Measurements from ENCODE around the gene ERBB4.

Gene ERBB4

GRCh38 chr2:212451786-212452231, 86.8 kb downstream of the ERBB4 start:
- FAIRE-seq: no peak
- no peak for TF ChIP-seq POU2F2 (IDR thresholded peaks at IDR 0.05; ENCODE audit: low read depth, low read length)
- TF ChIP-seq SPI1 (IDR thresholded peaks at IDR 0.05; ENCODE audit: low read depth, low read length): no peak
- no peak for TF ChIP-seq POLR2AphosphoS5 (IDR thresholded peaks at IDR 0.05; ENCODE audit: low read depth, low read length)
- no peak for DNase-seq (ENCODE audit: insufficient read length, low spot score)

DNA sequence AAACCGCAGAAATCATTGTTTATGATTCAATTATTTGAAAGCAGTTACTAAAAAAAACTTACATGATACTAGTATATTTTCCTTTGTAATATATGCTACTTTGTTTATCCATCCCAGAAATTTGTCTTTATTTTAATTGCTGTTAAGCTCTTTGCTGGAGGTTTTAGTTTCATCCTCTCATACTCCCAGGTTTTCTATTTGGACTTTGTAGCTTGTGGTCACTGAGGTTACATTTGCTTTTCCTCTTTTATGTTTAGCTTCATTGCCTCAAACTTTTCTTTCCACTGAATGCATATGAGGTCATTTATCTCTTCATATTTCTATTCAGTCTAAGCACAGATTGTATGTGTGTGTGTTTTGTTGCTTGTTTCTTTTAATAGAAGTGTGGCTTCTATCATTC, 89.9 kb downstream of the ERBB4 start:
- no peak for FAIRE-seq
- DNase-seq (ENCODE audit: insufficient read length, low spot score): no peak
- TF ChIP-seq PAX5 (IDR thresholded peaks at IDR 0.05; ENCODE audit: insufficient read depth, low read length, severe bottlenecking): no peak
- no peak for TF ChIP-seq TAF1 (IDR thresholded peaks at IDR 0.05; ENCODE audit: low read depth, low read length)
- TF ChIP-seq SPI1 (IDR thresholded peaks at IDR 0.05; ENCODE audit: low read depth, low read length): no peak
- no peak for TF ChIP-seq POU2F2 (IDR thresholded peaks at IDR 0.05; ENCODE audit: low read depth, low read length)
- TF ChIP-seq POLR2AphosphoS5 (IDR thresholded peaks at IDR 0.05; ENCODE audit: low read depth, low read length): no peak
- TF ChIP-seq POLR2A (IDR thresholded peaks at IDR 0.05; ENCODE audit: low read depth, low read length): no peak

GRCh38 chr2:212441821-212442220, 96.8 kb downstream of the ERBB4 start:
- FAIRE-seq (no peak), DNase-seq (ENCODE audit: insufficient read length, low spot score) (no peak)
- TF ChIP-seq POU2F2 (IDR thresholded peaks at IDR 0.05; ENCODE audit: low read depth, low read length) (no peak), POLR2A (IDR thresholded peaks at IDR 0.05; ENCODE audit: low read depth, low read length) (no peak), SPI1 (IDR thresholded peaks at IDR 0.05; ENCODE audit: low read depth, low read length) (no peak), TAF1 (IDR thresholded peaks at IDR 0.05; ENCODE audit: low read depth, low read length) (no peak), POLR2AphosphoS5 (IDR thresholded peaks at IDR 0.05; ENCODE audit: low read depth, low read length) (no peak), PAX5 (IDR thresholded peaks at IDR 0.05; ENCODE audit: insufficient read depth, low read length, severe bottlenecking) (no peak)

- FAIRE-seq: no peak
- TF ChIP-seq POLR2A (IDR thresholded peaks at IDR 0.05; ENCODE audit: low read depth, low read length): no peak
- TF ChIP-seq POU2F2 (IDR thresholded peaks at IDR 0.05; ENCODE audit: low read depth, low read length): no peak
- TF ChIP-seq SPI1 (IDR thresholded peaks at IDR 0.05; ENCODE audit: low read depth, low read length): no peak
- no peak for TF ChIP-seq TAF1 (IDR thresholded peaks at IDR 0.05; ENCODE audit: low read depth, low read length)
- TF ChIP-seq PAX5 (IDR thresholded peaks at IDR 0.05; ENCODE audit: insufficient read depth, low read length, severe bottlenecking): no peak
- DNase-seq (ENCODE audit: insufficient read length, low spot score): no peak
Measured at GRCh38 chr2:212441141-212441540, 97.5 kb downstream of the ERBB4 start.

DNA sequence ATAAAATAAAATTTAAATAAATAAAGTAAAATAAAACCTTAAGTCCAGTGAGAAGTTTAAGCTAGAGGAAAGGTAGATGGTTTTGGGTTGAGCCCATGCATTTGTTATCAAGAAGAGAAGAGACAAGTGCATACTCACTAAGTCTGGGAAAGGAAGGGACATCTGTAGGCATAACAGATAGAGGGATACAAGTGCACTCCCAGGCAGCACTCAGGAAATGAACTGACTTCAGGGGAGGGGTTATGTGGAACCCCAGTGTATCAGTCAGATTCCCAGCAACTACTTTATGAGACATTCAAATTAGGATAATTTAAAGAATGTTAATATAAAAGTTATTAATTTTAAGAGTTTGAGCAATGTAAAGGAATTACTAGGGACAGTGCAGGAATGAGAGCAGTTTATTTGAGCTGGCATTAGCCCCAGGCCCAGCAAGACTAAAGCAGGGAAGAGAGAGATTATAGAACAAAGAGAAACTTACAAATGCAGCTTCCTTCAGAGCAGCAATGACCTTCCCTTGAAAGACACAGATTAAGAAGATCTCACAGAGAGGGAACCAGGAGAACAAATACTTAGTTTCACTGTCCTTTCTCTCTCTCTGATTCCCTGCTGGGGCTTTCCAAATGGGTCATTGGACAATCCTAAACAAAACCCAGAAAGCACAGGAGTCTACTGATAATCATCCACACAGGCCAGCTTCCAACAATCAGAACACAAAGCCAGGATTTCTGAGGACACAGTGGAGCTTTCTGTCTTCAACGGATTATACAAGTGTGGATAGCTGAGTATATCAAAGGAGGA, 109.7 kb downstream of the ERBB4 start:
- no peak for DNase-seq (ENCODE audit: insufficient read length, low spot score)
- FAIRE-seq: no peak
- TF ChIP-seq TAF1 (IDR thresholded peaks at IDR 0.05; ENCODE audit: low read depth, low read length) (no peak), POLR2AphosphoS5 (IDR thresholded peaks at IDR 0.05; ENCODE audit: low read depth, low read length) (no peak), SPI1 (IDR thresholded peaks at IDR 0.05; ENCODE audit: low read depth, low read length) (no peak), PAX5 (IDR thresholded peaks at IDR 0.05; ENCODE audit: insufficient read depth, low read length, severe bottlenecking) (no peak), POLR2A (IDR thresholded peaks at IDR 0.05; ENCODE audit: low read depth, low read length) (no peak), POU2F2 (IDR thresholded peaks at IDR 0.05; ENCODE audit: low read depth, low read length) (no peak)

GRCh38 chr2:212427638-212428037, 111.0 kb downstream of the ERBB4 start:
- FAIRE-seq: no peak
- no peak for DNase-seq (ENCODE audit: insufficient read length, low spot score)
- TF ChIP-seq PAX5 (IDR thresholded peaks at IDR 0.05; ENCODE audit: insufficient read depth, low read length, severe bottlenecking): no peak
- no peak for TF ChIP-seq SPI1 (IDR thresholded peaks at IDR 0.05; ENCODE audit: low read depth, low read length)
- no peak for TF ChIP-seq POLR2AphosphoS5 (IDR thresholded peaks at IDR 0.05; ENCODE audit: low read depth, low read length)
- TF ChIP-seq TAF1 (IDR thresholded peaks at IDR 0.05; ENCODE audit: low read depth, low read length): no peak
- no peak for TF ChIP-seq POLR2A (IDR thresholded peaks at IDR 0.05; ENCODE audit: low read depth, low read length)
- no peak for TF ChIP-seq POU2F2 (IDR thresholded peaks at IDR 0.05; ENCODE audit: low read depth, low read length)

DNA sequence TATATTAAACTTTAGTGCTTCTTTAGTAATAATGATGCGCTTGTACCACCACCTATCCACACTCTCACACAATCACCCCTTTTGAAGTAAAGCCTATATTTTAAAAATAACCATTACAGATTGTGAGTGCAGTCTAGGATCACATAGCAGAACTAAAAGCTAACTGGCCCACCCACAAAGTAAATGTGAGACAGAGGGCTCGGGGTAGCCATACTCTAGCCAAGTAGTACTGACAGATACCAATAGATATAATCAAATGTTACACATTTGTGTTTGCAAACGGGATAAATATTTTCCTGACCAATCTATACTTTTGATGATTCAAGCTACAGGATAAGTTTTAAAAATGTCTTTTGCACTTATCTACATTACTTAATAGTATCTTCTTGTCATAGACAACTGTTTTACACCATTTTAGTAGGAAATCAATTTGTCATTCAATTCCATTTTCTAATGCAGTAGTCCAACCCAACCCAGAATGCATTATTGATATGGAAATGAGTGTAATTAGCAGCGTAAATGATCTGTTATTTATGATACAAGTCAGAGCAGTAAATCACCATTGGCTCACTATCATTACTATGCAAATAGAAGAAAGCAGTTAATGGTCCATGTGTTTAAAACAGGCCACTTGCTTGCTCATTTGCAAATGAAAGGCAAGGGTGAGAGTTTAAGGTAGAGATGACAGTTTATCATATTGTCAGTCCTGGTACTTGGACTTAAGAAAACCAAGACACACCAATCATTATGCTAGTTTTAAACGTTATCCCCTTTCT, 111.8 kb downstream of the ERBB4 start:
- TF ChIP-seq POLR2A (IDR thresholded peaks at IDR 0.05; ENCODE audit: low read depth, low read length) (no peak), PAX5 (IDR thresholded peaks at IDR 0.05; ENCODE audit: insufficient read depth, low read length, severe bottlenecking) (no peak), POLR2AphosphoS5 (IDR thresholded peaks at IDR 0.05; ENCODE audit: low read depth, low read length) (no peak), SPI1 (IDR thresholded peaks at IDR 0.05; ENCODE audit: low read depth, low read length) (no peak), POU2F2 (IDR thresholded peaks at IDR 0.05; ENCODE audit: low read depth, low read length) (no peak), TAF1 (IDR thresholded peaks at IDR 0.05; ENCODE audit: low read depth, low read length) (no peak)
- no peak for FAIRE-seq
- no peak for DNase-seq (ENCODE audit: insufficient read length, low spot score)

- FAIRE-seq (no peak), DNase-seq (ENCODE audit: insufficient read length, low spot score) (no peak)
- TF ChIP-seq SPI1 (IDR thresholded peaks at IDR 0.05; ENCODE audit: low read depth, low read length) (no peak), POLR2A (IDR thresholded peaks at IDR 0.05; ENCODE audit: low read depth, low read length) (no peak), POLR2AphosphoS5 (IDR thresholded peaks at IDR 0.05; ENCODE audit: low read depth, low read length) (no peak), PAX5 (IDR thresholded peaks at IDR 0.05; ENCODE audit: insufficient read depth, low read length, severe bottlenecking) (no peak), TAF1 (IDR thresholded peaks at IDR 0.05; ENCODE audit: low read depth, low read length) (no peak), POU2F2 (IDR thresholded peaks at IDR 0.05; ENCODE audit: low read depth, low read length) (no peak)
Measured at GRCh38 chr2:212424082-212424481, 114.5 kb downstream of the ERBB4 start.

DNA sequence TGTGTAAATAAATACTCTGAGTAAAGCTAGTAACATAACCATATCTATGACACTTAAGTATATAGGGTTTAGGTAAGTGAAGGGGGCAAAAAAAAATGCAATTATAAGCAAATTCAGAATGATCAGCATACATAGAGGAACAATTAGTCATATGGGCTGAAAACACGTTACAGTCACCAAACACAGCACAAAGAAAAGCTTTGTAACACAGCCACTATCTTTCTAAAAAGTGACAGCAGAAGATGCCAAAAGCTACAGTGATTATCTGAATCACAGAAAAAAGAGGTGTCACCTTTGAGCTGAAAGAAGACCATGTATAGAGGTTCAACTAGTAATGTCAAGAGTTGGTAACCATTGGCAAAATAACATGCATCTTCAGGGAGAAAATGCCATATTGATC, 115.5 kb downstream of the ERBB4 start:
- no peak for DNase-seq (ENCODE audit: insufficient read length, low spot score)
- no peak for FAIRE-seq
- TF ChIP-seq POLR2AphosphoS5 (IDR thresholded peaks at IDR 0.05; ENCODE audit: low read depth, low read length): no peak
- no peak for TF ChIP-seq POLR2A (IDR thresholded peaks at IDR 0.05; ENCODE audit: low read depth, low read length)
- TF ChIP-seq POU2F2 (IDR thresholded peaks at IDR 0.05; ENCODE audit: low read depth, low read length): no peak
- TF ChIP-seq SPI1 (IDR thresholded peaks at IDR 0.05; ENCODE audit: low read depth, low read length): no peak
- TF ChIP-seq TAF1 (IDR thresholded peaks at IDR 0.05; ENCODE audit: low read depth, low read length): no peak
- TF ChIP-seq PAX5 (IDR thresholded peaks at IDR 0.05; ENCODE audit: insufficient read depth, low read length, severe bottlenecking): no peak

Measured in GM12891 (cell line).